Panc1 (cell line): ENCODE data around the gene HAX1.

Experiments
- CTCF ChIP-seq: fragments of 450-650 bp; IDR thresholded peaks from 2 replicates; pipeline ENCODE4 v1.5.1; 2017; ENCODE audit warnings: mild to moderate bottlenecking
- POLR2AphosphoS5 ChIP-seq: IDR thresholded peaks from 2 replicates; pipeline ENCODE4 v1.6.1; 2012; ENCODE audit warnings: mild to moderate bottlenecking, low read depth, low read length, moderate library complexity
- REST ChIP-seq, 2 experiments: IDR thresholded peaks; 2 replicates each; pipeline ENCODE4 v1.6.1; 2011 to 2012; ENCODE audit warnings: low read depth in 2 of 2, control low read depth in 1 of 2, low read length in 1 of 2, mild to moderate bottlenecking in 1 of 2, moderate library complexity in 1 of 2; ENCODE audit not compliant: insufficient read depth in 1 of 2
- SIN3A ChIP-seq: IDR thresholded peaks from 2 replicates; pipeline ENCODE4 v1.6.1; 2012; ENCODE audit warnings: low read depth, mild to moderate bottlenecking, low read length, moderate library complexity, borderline replicate concordance; ENCODE audit not compliant: insufficient read depth
- TCF7L2 ChIP-seq: IDR thresholded peaks from 2 replicates; pipeline ENCODE4 v1.6.1; 2011; ENCODE audit warnings: mild to moderate bottlenecking, low read depth, low read length, inconsistent platforms

- TF ChIP-seq REST (IDR thresholded peaks at IDR 0.05; ENCODE audit: insufficient read depth in 1 of 2, low read depth in 2 of 2, low read length in 1 of 2) (no peak), CTCF (no peak), POLR2AphosphoS5 (no peak), SIN3A (no peak), TCF7L2 (no peak)
Observed at GRCh38 chr1:154306151-154306550, 33.7 kb downstream of the HAX1 start.
